GM12874 (cell line): Measurements from ENCODE around the gene FKBP14.

Experiments
- TF ChIP-seq, protein P1 (sequence below): IDR thresholded peaks from 2 replicates; pipeline ENCODE4 v1.5.1; 2011; ENCODE audit warnings: low read depth, mild to moderate bottlenecking, control low read depth, low read length, moderate library complexity; ENCODE audit not compliant: insufficient read depth

FKBP14 gene

DNA sequence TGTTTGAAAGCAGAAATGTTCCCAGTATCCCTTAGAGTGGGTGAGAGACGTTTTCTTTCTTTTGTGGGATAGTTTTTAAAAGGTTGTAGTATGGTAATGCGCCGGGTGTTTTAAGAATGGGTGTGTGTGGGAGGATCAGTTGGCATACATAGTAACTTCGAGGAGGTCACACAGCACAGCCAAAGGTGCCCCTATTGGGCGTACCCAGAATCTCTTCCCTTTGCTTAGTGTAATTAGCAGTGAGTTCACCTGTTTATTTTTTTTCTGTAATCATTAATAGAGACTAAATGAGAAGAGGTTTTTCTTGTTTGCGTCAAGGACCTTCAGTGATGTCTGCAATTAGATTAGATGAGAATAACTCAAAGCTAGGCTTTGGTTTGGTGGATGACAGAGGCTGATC, 3.2 kb upstream of the FKBP14 start:
- TF ChIP-seq, protein P1, sequence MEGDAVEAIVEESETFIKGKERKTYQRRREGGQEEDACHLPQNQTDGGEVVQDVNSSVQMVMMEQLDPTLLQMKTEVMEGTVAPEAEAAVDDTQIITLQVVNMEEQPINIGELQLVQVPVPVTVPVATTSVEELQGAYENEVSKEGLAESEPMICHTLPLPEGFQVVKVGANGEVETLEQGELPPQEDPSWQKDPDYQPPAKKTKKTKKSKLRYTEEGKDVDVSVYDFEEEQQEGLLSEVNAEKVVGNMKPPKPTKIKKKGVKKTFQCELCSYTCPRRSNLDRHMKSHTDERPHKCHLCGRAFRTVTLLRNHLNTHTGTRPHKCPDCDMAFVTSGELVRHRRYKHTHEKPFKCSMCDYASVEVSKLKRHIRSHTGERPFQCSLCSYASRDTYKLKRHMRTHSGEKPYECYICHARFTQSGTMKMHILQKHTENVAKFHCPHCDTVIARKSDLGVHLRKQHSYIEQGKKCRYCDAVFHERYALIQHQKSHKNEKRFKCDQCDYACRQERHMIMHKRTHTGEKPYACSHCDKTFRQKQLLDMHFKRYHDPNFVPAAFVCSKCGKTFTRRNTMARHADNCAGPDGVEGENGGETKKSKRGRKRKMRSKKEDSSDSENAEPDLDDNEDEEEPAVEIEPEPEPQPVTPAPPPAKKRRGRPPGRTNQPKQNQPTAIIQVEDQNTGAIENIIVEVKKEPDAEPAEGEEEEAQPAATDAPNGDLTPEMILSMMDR = peak; percentile 16; the same call in 1 of the 2 replicates

DNA sequence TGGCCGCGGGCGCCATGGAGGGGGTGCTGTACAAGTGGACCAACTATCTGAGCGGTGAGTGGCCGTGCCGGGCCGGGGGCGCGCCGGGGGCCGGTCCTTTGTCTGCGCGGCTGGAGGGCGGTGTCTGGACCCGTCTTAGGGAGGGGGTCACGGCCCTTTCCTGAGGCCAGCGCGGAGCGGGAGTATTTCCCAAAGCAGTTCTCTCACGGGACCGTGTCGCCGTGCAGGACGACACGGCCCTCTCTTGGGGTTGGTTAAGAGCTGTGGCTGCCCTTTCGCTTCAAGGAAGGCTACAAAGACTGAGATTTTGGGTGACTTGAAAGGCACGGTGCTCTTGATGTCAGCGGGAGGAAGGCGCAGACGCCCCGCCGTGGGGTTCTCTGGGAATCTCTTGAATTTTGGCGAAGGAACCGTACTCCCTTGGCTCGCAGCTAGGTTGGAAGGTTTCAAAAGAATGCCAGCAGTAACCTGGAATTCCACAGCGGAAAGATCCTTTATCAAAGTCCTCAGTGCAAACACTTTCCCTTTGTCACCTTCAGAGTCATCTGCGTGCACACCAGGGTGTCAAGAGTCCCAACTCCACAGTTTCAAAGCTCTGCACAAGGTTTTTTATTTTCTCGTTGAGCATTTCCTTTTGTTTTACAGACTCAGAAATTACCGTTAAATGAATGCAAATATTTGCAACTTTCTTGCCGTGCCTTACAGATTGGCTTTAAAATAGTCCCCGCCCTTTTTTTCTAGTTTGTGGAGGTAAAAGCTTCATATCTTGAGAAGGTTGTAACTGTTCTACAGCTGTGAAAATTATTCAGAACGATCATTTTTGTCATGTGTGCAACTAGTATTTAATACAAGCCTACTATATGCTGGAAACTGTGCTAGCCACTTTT, 2.5 kb upstream of the FKBP14 start:
- TF ChIP-seq, protein P1 = no peak

DNA sequence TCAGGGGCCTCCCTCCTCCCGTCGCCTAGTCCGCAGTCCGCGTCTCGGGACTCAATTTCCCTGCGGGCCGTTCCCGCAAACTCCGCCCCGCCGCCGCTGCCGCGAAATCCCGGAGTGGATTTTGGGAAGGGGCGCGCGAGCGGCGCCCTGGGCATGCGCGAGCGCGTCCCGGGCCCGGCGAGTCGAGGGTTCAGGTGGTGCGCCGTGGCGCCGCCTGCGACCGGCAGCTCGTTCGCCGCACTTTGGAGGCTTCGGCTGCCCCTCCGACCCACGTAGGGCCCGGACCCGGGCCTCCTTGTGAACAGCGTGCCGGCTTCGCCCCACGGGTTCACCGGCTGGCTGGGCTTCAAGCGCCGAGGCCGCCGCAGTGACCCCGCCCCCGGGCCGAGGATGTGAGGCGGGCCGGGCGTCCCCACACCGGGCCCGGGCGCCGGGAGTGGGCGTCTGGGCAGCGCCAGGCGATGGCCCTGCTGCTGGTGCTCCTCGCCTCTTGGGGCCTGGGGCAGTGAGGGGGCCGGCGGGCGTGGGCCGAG, 1.8 kb upstream of the FKBP14 start, which contains the start of gene PLEKHA8:
Gene PLEKHA8 (plus strand): TSS at position 197 of the 533 bp plus-strand sequence. CDS start 351 bp downstream, outside the sequence.
- TF ChIP-seq, protein P1 = no peak

DNA sequence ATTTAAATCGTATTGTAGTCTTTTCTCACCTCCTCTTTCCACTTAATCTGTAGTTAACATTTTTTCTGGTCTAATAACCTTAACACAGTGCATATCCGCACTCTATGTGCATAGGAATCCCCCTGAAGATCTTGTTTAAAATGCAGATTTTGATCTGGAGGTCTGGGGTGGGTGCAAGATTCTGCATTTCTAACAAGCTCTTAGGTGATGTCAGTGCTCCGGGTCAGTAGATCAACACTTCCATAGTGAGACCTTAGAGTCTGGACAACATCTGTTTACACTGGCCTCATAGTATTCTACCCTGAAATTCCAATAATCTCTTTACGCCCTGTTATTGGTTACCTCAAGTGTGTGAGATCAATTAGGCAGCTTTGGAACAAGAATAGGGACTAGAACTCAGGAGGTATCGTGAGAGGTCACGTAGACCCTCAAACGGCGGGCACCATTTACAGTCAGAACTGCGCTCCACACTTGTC, 1.3 kb upstream of the FKBP14 start:
- TF ChIP-seq, protein P1 = no peak

DNA sequence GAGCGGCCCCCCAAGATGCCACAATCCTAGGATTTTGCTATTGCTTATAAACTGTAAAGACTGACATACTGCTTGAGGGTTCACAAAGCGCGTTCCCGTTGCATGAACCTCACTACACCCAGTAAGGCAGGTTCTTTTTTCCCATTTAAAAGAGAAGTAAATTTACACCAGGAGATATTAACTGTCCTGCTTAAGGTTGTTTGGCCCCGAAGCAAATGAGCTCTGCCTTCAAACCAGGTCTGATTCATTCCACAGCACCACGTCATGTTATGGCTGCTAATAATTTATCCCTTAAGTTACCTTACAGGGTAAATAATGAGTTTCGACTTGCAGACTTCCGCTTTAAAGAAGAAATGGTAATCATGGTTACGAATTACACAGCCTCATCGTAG, 559 bp upstream of the FKBP14 start:
- TF ChIP-seq, protein P1 = no peak

DNA sequence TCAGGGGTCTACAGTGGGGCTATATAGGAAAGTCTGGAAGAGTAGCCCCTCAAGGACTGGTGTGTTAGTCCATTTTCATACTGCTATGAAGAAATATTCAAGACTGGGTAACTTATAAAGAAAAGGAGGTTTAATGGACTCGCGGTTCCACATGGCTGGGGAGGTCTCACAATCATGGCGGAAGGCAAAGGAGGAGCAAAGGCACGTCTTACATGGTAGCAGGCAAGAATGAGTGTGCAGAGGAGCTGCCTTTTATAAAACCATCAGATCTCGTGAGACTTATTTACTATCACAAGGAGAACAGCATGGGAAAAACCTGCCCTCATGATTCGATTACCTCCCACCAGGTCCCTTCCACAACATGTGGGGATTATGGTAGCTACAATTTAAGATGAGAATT, 3.0 kb downstream of the FKBP14 start:
- TF ChIP-seq, protein P1 = no peak

DNA sequence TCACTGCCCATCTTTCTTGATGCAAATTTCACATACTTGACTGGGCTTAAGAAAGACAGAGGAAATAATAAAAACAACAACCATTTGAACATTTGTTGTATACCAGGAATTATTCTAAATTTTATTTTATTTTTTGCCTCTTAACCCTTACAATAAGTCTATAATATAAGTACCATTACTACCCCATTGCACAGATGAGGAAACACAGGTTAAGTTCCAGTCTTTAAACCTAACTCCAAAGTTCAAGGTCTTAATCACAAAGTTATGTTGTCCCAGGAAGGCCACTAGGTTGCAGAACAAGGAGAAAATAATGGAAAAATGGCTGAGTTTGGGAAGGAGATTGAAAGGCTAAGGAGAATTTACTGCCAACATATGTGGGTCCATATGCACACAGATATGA, 3.5 kb downstream of the FKBP14 start:
- TF ChIP-seq, protein P1 = no peak
